ENCODE results near the gene ARHGEF3. TPM values are rescaled to one million over a fixed set of nuclear protein-coding genes. Genes with fewer than 3 reads are reported as not detected.

ARHGEF3 gene
- total RNA-seq, 1 experiment from 2014 or later: 4.4 TPM

- H2AK5ac ChIP-seq (ENCODE audit: insufficient read length, low read length): no peak overlapping the region
These were observed 90.4 kb downstream of the ARHGEF3 start for GRCh38 chr3:56711344-56711743.

More at GRCh38 chr3:56711344-56711743, 90.4 kb downstream of the ARHGEF3 start:
- Histone ChIP-seq H3K4me1 (ENCODE audit: insufficient read depth, low read length) (no peaks in the 10 kb centered on the region), H2BK5ac (ENCODE audit: insufficient read length, low read length) (no peak overlapping the region), H3K23ac (ENCODE audit: insufficient read length, low read depth, low read length) (no peak overlapping the region), H3K9ac (ENCODE audit: extremely low read depth, insufficient read length, low read length) (no peak overlapping the region), H3K14ac (ENCODE audit: insufficient read depth, low read length) (no peak overlapping the region), H2BK15ac (ENCODE audit: low read depth, low read length) (no peak overlapping the region), H2AFZ (ENCODE audit: low read length) (no peak overlapping the region), H3K9me3 (ENCODE audit: control insufficient read depth, low read depth, low read length) (no peaks in the 10 kb centered on the region), H3K23me2 (ENCODE audit: insufficient read length, low read depth, low read length, poor library complexity, severe bottlenecking) (no peaks in the 10 kb centered on the region), H3K4me2 (ENCODE audit: insufficient read depth, insufficient read length, low read length) (no peak overlapping the region), H4K8ac (replicated peaks; ENCODE audit: insufficient read length, low read depth, low read length) (no peak overlapping the region), H3K79me2 (ENCODE audit: insufficient read depth, low read length) (no peaks in the 10 kb centered on the region), H3K18ac (ENCODE audit: insufficient read length, low read depth, low read length) (no peak overlapping the region), H2BK20ac (ENCODE audit: low read depth, low read length, poor library complexity, severe bottlenecking) (no peak overlapping the region), H3K27ac (ENCODE audit: insufficient read length, low read depth, low read length) (no peak overlapping the region), H3K27me3 (ENCODE audit: insufficient read depth, low read length) (no peaks in the 10 kb centered on the region), H4K20me1 (ENCODE audit: control insufficient read depth, insufficient read depth, insufficient read length) (no peaks in the 10 kb centered on the region), H3K56ac (ENCODE audit: insufficient read length, low read depth, low read length) (no peak overlapping the region), H4K5ac (ENCODE audit: insufficient read length, low read depth, low read length) (no peak overlapping the region), H2BK120ac (ENCODE audit: low read depth, low read length, poor library complexity, severe bottlenecking) (no peak overlapping the region), H3T11ph (ENCODE audit: low read length) (no peak overlapping the region), H4K91ac (ENCODE audit: insufficient read length, low read depth, low read length) (no peak overlapping the region), H3K4ac (ENCODE audit: low read depth, low read length) (no peak overlapping the region), H3K79me1 (ENCODE audit: insufficient read depth, low read depth, low read length, poor library complexity, severe bottlenecking) (no peaks in the 10 kb centered on the region), H2BK12ac (ENCODE audit: insufficient read length, low read depth, low read length) (no peak overlapping the region)
- peaks cover 3 to 4% of the 10 kb centered on the region in 2 experiments; a peak in 4 of 5 replicates for H3K9me3 Mint-ChIP-seq
- no peak overlapping the region for H3K27ac Mint-ChIP-seq
- H3K4me3 Mint-ChIP-seq: no peak overlapping the region
- peaks cover 0 to 2% (median 2%) of the 10 kb centered on the region in 3 experiments; a peak in 4 of 7 replicates for H3K36me3 Mint-ChIP-seq (ENCODE audit: insufficient read depth in 1 of 3, low read depth in 3 of 3)
- H3K27me3 Mint-ChIP-seq (ENCODE audit: low read depth): no peaks in the 10 kb centered on the region
- no peak for DNase-seq
- WGBS (ENCODE audit: extremely low coverage, insufficient read length, low lambda C conversion rate): no CpG with 5 or more reads among the region's 2 CpGs
- H3K4me1 Mint-ChIP-seq: no peaks in the 10 kb centered on the region
- TF ChIP-seq CTCF (conservative IDR thresholded peaks at IDR 0.05): no peak
